Endothelial cell of coronary artery (primary cell): Measurements from ENCODE around the gene CACNB4. TPM values are rescaled to one million over a fixed set of nuclear protein-coding genes. Genes with fewer than 3 reads are reported as not detected.

Experiments
- total RNA-seq: library from RNA; depleted of rRNA; stranded (reverse); fragments of >200 nt; gene quantifications from 2 replicates; pipeline ENCODE4 v1.2.3, GENCODE V29; 2014

Gene CACNB4
- total RNA-seq, result 0.18 and 0.28 TPM in 2 replicates

GRCh38 chr2:152098496-152099366 lies at the start of gene CACNB4:
Gene CACNB4, minus strand, starts transcription at chr2:152099044.

GRCh38 chr2:151828143-151828889 lies 270.5 kb downstream of the CACNB4 start, which contains the start of gene ARL5A:
Gene ARL5A, minus strand, starts transcription at chr2:151828421. Its CDS starts 245 bp downstream, at chr2:151828176.

Other genes starting within 250 kb of the CACNB4 start
- 20.2 and 25.7 TPM in 2 replicates for gene STAM2, start 76.7 kb upstream of the CACNB4 start, total RNA-seq
- 36.0 and 40.3 TPM in 2 replicates for gene FMNL2, start 236.1 kb upstream of the CACNB4 start, total RNA-seq